HFFc6 (cell line): ENCODE measurements around the gene ZBTB17. TPM values are rescaled to one million over a fixed set of nuclear protein-coding genes. Genes with fewer than 3 reads are reported as not detected.

Source experiments
- DNase-seq: peaks from one replicate; pipeline ENCODE4 v3.0.0-alpha.2; 2018
- H3K27ac Mint-ChIP-seq: 2 replicates; pipeline ENCODE4 v1.8.0; 2020; ENCODE audit warnings: mild to moderate bottlenecking, mixed read lengths
- H3K27me3 Mint-ChIP-seq: 2 replicates; pipeline ENCODE4 v1.8.0; 2021; ENCODE audit warnings: mild to moderate bottlenecking, moderate library complexity, mixed read lengths; ENCODE audit not compliant: insufficient read depth
- H3K36me3 Mint-ChIP-seq: 2 replicates; pipeline ENCODE4 v1.8.0; 2021; ENCODE audit warnings: low read depth, mixed read lengths
- H3K4me1 Mint-ChIP-seq: 2 replicates; pipeline ENCODE4 v1.8.0; 2020; ENCODE audit warnings: low read depth, mixed read lengths
- H3K4me3 Mint-ChIP-seq: 2 replicates; pipeline ENCODE4 v1.8.0; 2020; ENCODE audit warnings: mild to moderate bottlenecking, moderate library complexity, mixed read lengths
- H3K9me3 Mint-ChIP-seq: 2 replicates; pipeline ENCODE4 v1.8.0; 2020; ENCODE audit warnings: mild to moderate bottlenecking, mixed read lengths
- CTCF ChIP-seq: fragments of 200-600 bp; sonication (generic); IDR thresholded peaks from 2 replicates; pipeline ENCODE4 v1.5.0; 2021; ENCODE audit warnings: antibody characterized with exemption, mild to moderate bottlenecking
- total RNA-seq, 6 experiments: library from RNA; stranded (reverse); fragmentation: NEBNext Ultra II Directional; extraction: Animal tissue kit (Norgen Biotek cat#: 25700); gene quantifications; 2 replicates in 1 of 6; 3 replicates in 5 of 6; pipeline ENCODE4 v1.2.3, GENCODE V29; 2021

ZBTB17 gene
- total RNA-seq, 6 experiments from 2014 or later = 22.5 to 25.4 (median 24.1) TPM

GRCh38 chr1:15946571-15947381 lies 29.1 kb downstream of the ZBTB17 start:
- Mint-ChIP-seq H3K27ac (no peak overlapping the region), H3K9me3 (no peaks in the 10 kb centered on the region), H3K4me3 (no peak overlapping the region), H3K27me3 (peaks cover 4% of the 10 kb centered on the region), H3K4me1 (peaks cover 41% of the 10 kb centered on the region), H3K36me3 (peaks cover 26% of the 10 kb centered on the region; the same call in 1 of the 2 replicates)
- no peak for TF ChIP-seq CTCF
- DNase-seq = no peak

GRCh38 chr1:15945832-15946448 lies 30.0 kb downstream of the ZBTB17 start:
- peaks cover 32% of the 10 kb centered on the region for H3K4me1 Mint-ChIP-seq
- H3K36me3 Mint-ChIP-seq = peaks cover 26% of the 10 kb centered on the region; the same call in 1 of the 2 replicates
- no peak for TF ChIP-seq CTCF
- peaks cover 4% of the 10 kb centered on the region for H3K27me3 Mint-ChIP-seq
- no peak for DNase-seq
- no peak overlapping the region for H3K4me3 Mint-ChIP-seq
- H3K27ac Mint-ChIP-seq = no peak overlapping the region
- no peaks in the 10 kb centered on the region for H3K9me3 Mint-ChIP-seq

GRCh38 chr1:15945011-15945831 lies 30.7 kb downstream of the ZBTB17 start:
- no peak for DNase-seq
- H3K36me3 Mint-ChIP-seq = peaks cover 28% of the 10 kb centered on the region; the same call in 1 of the 2 replicates
- H3K9me3 Mint-ChIP-seq = no peaks in the 10 kb centered on the region

GRCh38 chr1:15944308-15945010 lies 31.4 kb downstream of the ZBTB17 start:
- Mint-ChIP-seq H3K36me3 (peaks cover 35% of the 10 kb centered on the region; the same call in 1 of the 2 replicates), H3K9me3 (no peaks in the 10 kb centered on the region), H3K27me3 (peaks cover 4% of the 10 kb centered on the region), H3K4me1 (peaks cover 30% of the 10 kb centered on the region), H3K4me3 (no peak overlapping the region), H3K27ac (no peak overlapping the region)
- no peak for DNase-seq
- no peak for TF ChIP-seq CTCF

More at GRCh38 chr1:15945011-15945831, 30.7 kb downstream of the ZBTB17 start:
- Mint-ChIP-seq H3K4me3 (no peak overlapping the region), H3K27ac (no peak overlapping the region), H3K27me3 (peaks cover 4% of the 10 kb centered on the region), H3K4me1 (peaks cover 30% of the 10 kb centered on the region)
- no peak for TF ChIP-seq CTCF

- Mint-ChIP-seq H3K4me1 (peaks cover 30% of the 10 kb centered on the region), H3K9me3 (no peaks in the 10 kb centered on the region), H3K27me3 (peaks cover 4% of the 10 kb centered on the region), H3K4me3 (no peak overlapping the region), H3K36me3 (peaks cover 37% of the 10 kb centered on the region; the same call in 1 of the 2 replicates), H3K27ac (no peak overlapping the region)
- TF ChIP-seq CTCF = no peak
- no peak for DNase-seq
These were observed 32.0 kb downstream of the ZBTB17 start for GRCh38 chr1:15943992-15944307.
